GM18499 (cell line): ENCODE data around the gene PLPPR3.
"Not testable (repeated sequence)": the region's sequence is repeated elsewhere in the genome, so short reads cannot be mapped to it uniquely, and the experiment has no call there.

Source experiments
- ATAC-seq: cut with Tn5 transposase; IDR thresholded peaks from one replicate; pipeline ENCODE4 v1.9.1; 2021; ENCODE audit warnings: moderate number of reproducible peaks; ENCODE audit not compliant: insufficient read depth, unreplicated experiment

The PLPPR3 gene

DNA sequence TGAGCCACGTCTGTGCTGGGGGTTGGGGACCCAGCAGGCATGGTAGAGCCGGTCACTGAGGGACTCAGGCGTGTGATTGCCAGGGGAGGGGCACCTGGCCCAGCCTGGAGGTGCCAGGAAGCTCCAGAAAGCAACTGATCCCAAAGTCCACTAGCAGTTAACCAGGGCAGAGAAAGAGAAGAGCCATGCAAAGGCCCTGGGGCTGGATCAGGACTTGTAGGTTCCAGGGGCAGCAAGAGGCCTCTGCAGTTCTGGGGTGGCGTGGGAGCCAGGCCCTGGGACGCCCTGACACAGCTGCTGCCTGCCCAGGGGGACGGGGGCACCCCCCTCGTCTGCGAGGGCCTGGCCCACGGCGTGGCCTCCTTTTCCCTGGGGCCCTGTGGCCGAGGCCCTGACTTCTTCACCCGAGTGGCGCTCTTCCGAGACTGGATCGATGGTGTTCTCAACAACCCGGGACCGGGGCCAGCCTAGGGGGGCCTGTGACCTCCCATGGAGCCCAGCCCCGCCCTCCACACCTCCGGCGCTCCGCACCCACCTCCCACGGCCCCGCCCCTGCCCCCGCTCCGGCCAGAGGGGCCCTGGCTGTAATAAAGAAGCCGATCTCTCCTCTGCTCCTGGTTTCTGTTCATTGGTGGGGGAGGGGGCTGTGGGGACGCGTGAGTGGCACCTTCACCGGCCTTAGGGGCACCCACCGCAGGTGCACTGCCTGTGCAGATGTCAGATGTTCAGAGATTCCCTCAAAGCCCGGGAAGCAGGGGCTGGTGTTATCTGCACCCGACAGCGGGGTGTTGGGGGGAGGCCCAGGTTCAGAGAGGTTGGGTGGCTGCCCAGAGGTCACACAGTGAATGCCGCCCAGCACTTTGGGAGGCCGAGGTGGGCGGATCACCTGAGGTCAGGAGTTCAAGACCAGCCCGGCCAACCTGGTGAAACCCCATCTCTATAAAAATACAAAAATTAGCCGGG, 9.9 kb upstream of the PLPPR3 start:
- no peak for ATAC-seq

DNA sequence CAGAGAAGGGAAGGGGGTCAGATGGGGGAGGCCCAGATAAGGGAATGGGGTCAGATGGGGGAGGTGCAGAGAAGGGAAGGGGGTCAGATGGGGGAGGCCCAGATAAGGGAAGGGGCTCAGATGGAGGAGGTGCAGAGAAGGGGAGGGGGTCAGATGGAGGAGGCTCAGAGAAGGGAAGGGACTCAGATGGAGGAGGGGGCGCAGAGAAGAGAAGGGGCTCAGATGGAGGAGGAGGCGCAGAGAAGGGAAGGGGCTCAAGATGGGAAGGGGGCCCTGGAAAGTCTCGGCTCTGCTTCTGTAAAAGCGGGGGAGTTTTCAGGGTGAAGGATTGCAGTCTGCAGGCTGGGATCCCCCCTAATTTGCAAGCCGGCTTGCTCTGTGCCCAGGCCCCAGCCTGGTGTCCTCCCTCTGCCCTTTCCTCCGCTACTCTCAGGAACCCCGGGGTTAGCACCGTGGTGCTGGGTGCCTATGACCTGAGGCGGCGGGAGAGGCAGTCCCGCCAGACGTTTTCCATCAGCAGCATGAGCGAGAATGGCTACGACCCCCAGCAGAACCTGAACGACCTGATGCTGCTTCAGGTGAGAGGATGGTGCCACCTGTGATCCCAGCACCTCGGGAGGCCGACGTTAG, 7.5 kb upstream of the PLPPR3 start:
- no peak for ATAC-seq

DNA sequence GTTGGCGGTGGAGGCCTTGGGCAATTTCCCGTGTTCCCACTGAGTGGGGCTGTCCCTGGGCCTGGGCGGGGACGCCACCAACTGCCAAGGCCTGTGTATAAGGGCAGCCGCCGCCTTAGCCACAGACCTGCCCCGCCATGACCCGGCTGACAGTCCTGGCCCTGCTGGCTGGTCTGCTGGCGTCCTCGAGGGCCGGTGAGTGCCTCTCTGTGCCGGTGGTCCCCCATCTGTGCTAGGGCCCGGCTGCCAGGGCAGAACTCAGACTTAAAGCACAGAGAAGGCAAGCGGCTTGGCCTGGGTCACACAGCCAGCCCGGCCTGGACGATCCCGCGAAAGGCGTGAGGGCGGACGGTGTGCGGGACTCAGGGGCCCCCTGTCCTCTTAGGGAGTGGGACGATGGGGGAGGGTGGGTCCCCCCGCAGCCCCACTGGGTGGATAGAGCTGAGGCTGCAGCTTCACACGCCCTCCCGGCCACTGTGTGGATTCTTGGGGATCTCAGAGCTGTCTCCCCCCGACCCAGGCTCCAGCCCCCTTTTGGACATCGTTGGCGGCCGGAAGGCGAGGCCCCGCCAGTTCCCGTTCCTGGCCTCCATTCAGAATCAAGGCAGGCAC, 6.1 kb upstream of the PLPPR3 start, which contains the start of gene AZU1:
Gene AZU1 (plus strand): TSS at position 128 of the 612 bp plus-strand sequence. CDS start 10 bp downstream, at position 138.
- ATAC-seq = no peak

DNA sequence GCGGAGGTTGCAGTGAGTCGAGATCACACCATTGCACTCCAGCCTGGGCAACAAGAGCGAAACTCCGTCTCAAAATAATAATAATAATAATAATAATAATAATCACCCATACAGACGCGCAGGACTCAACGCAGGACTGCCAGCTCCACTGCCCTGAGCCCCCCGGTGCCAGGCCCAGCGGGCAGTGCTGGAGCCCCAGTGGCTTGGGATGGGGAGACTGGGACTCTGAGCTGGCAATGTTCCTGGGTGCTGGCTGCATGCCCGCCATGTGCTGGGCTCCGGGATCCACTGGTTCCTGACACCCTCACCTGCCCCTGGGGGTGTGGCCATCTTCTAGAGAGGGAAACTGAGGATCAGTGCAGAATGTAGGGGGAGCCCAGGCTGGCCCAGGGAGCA, 5.6 kb upstream of the PLPPR3 start:
- ATAC-seq = no peak

DNA sequence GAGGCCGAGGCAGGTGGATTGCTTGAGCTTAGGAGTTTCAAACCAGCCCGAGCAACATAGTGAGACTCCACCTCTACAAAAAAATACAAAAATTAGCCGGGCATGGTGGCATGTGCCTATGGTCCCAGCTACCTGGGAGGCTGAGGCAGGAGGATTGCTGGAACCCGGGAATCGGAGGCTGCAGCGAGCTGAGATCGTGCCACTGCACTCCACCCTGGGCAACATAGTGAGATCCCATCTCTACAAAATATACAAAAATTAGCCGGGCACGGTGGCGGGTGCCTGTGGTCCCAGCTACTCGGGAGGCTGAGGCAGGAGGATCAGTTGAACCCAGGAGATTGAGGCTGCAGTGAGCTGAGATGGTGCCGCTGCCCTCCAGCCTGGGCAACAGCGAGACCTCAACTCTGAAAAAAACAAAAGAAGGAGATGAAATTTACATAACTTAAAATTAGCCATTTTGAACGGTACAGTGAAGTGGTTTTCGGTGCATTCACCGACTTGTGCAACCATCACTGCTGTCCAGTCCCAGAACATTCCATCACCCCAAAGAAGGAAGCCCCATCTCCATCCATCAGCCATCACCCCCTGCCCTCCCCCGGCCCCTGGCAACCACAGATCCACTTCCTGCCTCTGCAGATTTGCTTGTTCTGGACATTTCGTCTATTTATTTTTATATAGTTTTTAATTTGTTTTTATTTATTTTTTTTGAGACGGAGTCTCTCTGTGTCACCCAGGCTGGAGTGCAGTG, 4.3 kb upstream of the PLPPR3 start:
- ATAC-seq = no peak

DNA sequence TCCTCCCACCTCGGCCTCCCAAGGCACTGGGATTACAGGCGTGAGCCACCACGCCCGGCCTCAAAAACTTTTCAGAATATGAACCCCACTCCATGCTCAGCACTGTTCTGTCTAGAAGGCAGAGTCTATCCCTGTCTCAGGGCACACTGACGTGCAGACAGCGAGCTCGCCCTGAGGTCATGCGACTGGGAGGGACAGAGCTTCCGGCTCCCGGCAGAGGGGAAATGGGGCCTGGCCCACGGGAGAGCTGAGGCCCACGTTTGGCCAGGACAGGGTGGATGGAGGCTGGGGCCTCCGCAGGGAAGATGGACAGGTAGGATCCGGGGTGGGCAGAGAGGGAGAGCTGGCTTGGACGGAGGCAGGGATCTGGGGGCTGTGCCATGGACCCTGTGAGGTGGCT, 3.1 kb upstream of the PLPPR3 start:
- no peak for ATAC-seq

DNA sequence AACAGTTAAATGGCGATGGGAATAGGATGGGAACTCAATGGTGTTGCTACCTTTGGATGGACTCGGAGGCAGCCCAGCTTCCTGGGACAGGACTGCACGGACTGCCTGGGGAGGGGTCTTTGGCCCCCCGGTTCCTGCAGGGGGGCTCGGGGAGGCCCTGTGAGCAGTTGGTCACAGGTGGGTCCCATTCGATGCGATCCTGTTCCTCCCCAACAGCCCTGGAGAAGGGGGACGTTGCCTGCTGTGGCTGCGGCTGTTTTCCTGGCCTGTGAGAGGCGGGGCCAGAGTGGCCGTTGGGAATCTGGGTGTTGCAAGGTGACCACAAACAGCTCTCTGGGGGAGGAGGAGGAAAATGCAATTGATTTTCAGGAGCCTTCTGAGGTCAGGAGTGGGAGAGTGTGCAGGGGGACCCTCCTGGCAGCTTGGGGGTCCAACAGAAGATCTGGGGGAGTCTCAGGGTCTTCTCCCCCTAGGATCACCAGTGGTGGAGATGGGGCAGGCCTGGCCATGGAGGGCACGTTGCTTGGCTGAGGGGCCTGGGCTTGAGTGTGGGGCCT, 1.9 kb upstream of the PLPPR3 start:
- ATAC-seq = no peak

DNA sequence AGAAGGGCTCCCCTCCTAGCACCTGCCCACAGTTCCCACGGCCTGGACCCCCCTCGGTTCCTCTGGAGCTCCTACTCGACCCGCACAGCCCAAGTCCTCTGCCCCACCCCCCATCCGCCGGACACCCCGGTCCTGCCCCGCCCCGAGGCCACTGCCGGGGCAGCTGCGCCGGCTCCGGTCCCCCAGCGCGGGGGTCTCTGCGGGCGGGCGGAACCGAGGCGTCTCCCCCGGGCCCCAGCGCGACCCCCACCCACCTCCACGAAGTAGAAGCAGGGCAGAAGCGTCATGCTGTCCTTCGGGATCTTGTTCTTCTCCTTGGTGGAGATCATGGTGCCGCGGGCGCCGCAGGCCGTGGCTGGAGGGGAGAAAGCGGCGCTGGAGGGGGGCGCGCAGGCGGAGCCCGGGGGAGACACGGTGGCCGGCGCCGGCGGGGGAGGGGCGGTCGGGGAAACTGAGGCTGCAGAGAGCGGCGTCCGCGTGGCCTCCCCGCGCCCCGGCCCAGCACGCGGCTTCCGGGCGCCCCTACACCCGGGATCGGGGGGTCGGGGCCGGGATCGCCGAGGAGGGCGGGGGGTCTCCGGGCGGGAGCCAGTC, 427 bp downstream of the PLPPR3 start:
- no peak for ATAC-seq

DNA sequence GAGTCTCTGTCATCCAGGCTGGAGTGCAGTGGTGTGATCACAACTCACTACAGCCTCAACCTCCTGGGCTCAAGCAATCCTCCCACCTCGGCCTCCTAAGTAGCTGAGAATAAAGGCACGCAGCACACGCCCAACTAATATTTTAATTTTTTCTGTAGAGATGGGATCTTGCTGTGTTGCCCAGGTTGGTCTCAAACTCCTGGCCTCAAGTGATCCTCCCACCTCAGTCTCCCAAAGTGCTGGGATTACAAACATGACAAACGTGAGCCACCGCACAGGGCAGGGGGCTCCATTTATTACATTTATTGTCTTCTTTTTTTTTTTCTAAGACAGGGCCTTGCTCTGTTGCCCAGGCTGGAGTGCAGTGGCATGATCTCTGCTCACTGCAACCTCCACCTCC, 1.5 kb downstream of the PLPPR3 start:
- not testable (repeated sequence) for ATAC-seq

DNA sequence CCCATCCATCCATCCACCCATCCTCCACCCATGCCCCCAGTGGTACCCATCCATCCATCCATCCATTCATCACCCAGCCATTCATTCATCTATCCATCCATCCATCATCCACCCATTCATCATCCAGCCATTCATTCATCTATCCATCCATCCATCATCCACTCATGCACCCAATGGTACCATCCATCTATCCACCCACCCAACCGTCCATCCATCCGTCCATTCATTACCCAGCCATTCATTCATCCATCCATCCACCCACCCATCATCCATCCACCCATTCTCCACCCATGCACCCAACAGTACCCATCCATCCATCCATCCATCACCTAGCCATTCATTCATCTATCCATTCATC, 5.3 kb downstream of the PLPPR3 start:
- ATAC-seq = no peak

DNA sequence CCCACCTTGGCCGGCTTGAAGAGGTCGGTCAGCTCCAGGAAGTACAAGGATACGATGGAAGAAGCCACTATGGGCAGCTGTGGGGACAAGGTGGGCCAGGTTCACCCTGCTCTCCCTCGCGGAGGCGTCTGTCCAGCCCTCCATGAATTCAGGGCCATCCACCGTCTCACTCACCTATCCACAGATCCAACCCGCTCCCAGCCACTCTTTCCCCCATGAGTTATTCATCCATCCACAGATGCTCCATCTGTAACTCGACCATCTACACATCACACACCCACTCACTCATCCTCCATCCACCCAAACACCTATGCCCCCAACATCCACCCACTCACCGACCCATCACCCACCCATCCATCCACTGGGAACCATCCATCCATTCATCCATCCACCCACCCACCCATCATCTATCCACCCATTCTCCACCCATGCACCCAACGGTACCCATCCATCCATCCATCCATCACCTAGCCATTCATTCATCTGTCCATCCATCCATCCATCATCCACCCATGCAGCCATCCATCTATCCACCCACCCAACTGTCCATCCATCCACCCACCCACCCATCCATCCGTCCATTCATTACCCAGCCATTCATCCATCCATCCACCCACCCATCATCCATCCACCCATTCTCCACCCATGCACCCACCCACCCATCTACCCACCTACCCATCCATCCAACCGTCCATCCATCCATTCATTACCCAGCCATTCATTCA, 5.8 kb downstream of the PLPPR3 start:
- no peak for ATAC-seq

DNA sequence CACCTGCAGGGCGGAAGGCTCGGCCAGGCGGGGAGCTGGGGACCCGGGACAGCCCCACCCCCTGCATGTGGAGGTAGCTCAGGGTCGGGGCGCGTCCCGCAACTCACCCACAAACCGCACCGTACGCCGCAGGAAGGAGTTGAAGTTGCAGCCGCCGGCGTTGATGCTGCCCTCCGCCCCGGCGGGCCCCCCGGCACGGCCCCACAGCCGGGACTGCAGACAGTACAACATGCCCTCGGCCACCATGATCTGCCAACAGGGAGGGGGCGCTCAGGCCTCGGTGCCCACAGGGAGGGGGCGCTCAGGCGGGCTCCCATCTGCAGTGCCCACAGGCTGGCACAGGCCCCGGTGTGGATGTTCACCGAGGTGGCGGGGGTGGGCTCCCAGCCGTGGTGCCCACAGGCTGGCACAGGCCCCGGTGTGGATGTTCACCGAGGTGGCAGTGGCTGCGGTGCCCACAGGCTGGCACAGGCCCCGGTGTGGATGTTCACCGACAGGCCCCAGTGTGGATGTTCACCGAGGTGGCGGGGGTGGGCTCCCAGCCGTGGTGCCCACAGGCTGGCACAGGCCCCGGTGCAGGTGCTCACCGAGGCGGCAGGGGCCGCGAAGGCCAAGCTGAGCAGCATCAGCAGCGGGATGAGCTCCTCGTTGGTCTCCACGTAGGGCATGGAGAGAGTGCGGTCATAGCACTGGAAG, 6.5 kb downstream of the PLPPR3 start:
- no peak for ATAC-seq

DNA sequence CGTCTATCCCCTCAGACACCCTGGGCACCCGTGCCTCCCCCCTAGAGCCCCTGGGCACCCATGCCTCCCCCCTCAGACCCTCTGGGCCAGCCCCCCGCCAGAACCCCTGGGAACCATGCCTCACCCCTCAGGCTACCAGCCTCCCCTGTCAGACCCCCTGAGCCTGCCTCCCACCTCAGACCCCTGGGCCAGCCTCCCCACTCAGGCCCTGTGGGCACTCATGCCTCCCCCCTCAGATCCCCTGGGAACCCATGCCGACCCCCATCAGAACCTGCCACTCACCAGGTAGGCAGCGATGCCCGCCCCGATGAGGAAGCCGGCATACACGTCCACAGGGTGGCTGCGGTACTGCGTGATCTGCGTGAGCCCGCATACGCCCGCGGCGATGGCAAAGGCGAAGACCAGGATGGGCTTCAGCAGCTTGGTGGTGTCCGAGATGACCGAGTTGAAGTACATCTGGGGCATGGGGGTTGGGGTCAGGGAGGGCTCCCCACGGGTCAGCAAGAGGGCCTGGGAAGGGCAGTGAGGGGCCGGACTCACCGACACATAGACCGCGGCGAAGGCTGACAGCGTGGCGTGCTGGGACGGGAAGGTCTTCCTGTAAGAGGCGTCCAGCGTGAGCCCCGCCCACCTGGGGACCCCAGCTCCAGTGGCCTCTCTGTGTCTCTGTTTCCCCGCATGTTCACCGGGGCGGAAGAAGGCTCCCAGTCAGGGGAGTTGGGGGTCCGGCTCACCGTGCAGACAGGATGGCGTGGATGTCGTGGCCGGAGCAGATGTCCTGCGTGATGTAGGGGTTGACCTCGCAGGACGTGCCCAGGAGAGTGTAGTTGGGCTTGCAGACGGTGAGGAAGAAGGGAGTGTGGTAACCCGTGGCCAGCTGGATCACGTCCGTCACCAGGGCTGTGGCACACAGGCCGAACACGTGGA, 7.3 kb downstream of the PLPPR3 start:
- no peak for ATAC-seq

DNA sequence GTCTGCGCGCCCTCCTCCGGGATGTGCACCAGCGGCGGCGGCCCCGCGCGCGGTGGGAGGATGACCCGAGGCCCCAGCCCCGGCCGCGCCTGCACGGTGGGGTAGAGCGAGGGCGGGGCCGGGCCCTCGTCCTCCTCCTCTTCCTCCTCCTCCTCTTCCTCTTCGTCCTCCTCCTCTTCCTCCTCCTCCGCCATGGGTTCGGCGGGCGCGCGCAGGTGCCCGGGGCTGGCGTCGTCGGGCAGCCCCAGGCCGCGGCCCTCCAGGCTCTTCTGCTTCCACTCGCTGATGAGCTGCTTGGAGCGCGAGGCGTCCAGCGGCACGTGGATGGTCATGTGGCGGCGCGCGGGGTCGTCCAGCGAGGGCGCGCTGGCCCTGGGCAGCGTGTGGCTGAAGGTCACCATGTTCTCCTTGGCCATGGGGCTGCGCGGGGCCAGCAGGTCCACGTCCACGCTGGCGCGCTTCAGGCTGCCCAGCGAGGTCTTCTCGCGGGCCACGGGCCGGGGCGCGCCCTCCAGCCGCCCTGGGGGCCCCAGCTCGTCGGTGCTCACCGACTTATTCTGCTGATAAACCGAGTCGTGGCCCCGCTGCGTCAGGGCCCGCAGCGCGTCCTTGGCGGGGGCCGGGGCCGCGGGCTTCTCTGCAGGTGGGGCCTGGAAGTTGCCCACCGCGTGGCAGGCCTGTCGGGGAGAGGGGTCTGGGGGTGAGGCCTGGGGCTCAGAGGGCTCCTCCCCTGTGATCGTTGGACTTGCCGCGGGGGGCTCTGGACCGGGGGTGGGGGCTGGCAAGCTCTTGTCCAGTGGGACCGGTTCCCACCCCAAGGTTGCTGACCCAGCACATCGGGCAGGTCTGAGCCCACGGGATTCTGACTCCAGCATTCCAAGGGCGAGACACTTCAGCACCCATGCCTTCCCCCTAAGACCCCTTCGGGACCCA, 8.3 kb downstream of the PLPPR3 start:
- ATAC-seq = no peak

DNA sequence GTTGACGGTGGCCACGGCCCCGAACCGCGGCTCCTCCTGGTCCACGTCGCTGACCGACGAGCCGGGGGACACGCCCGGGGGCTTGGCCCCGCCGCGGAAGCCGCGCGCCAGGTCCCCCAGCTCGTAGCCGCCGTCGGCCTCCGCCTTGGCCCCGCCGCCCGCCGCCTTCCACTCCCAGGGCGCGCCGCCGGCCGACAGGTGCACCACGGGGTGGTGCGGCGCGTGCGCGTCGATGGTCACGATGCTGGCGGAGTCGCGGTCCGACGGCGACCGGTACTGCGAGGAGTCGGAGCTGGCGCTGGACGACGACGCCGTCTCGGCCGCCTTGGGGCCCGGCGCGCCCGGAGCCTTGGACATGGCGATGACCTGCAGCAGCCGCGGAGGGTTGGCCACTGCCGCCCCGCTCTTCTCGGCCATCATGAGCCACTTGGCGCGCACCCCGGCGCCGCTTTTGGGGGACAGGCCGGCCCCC, 9.0 kb downstream of the PLPPR3 start:
- no peak for ATAC-seq

DNA sequence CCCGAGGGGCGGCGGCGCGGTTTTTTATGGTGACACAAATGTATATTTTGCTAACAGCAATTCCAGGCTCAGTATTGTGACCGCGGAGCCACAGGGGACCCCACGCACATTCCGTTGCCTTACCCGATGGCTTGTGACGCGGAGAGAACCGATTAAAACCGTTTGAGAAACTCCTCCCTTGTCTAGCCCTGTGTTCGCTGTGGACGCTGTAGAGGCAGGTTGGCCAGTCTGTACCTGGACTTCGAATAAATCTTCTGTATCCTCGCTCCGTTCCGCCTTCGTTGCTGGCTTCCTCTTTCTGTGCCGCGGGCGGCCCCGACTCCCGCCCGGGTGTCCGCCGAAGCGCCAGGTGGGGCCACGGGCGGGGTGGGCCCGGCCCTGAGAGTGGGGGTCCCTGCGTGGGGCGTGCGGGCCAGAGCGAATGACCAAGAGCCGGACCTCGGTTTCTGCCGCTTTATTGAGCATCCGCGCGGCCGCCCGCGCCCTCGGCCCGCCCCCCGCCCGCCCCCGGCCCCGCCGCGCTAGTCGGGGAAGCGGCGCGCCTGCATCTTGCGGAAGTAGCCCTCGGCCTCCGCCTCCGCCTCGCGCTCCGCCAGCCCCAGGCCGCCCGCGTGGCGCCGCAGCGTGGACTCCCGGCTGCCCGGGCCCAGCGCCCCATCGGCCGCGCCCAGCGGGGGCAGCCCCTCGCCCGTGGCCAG, 9.6 kb downstream of the PLPPR3 start:
- ATAC-seq = no peak
